Keratinocyte (primary cell): ENCODE results near the gene ZNF219. TPM values are rescaled to one million over a fixed set of nuclear protein-coding genes. Genes with fewer than 3 reads are reported as not detected.

Experiments
- DNase-seq: peaks from one replicate; pipeline ENCODE4 v3.0.0-alpha.2; 2011; ENCODE audit warnings: low read depth, missing footprints, low spot score
- FAIRE-seq: peaks from 2 replicates; lab custom pipeline; 2011; peaks lifted over from hg19 to GRCh38; lab: Jason Lieb, UNC
- H2AFZ ChIP-seq: 2 replicates; pipeline ENCODE4 v1.6.0; 2012; ENCODE audit warnings: low read length, control low read depth, inconsistent platforms; ENCODE audit not compliant: control insufficient read depth
- H3K27ac ChIP-seq: 2 replicates; pipeline ENCODE4 v1.5.1; 2011; ENCODE audit warnings: low read length; ENCODE audit not compliant: control insufficient read depth, insufficient read depth
- H3K27me3 ChIP-seq: 3 replicates; pipeline ENCODE4 v1.6.0; 2011; ENCODE audit warnings: low read length; ENCODE audit not compliant: control insufficient read depth, insufficient read depth; ENCODE audit errors: extremely low read depth
- H3K36me3 ChIP-seq, 2 experiments: 2 replicates in 1 of 2; 3 replicates in 1 of 2; pipeline ENCODE4 v1.5.1; 2011; ENCODE audit warnings: low read length in 2 of 2, mild to moderate bottlenecking in 1 of 2; ENCODE audit not compliant: control insufficient read depth in 2 of 2, insufficient read depth in 2 of 2; ENCODE audit errors: extremely low read depth in 1 of 2
- H3K4me1 ChIP-seq: 3 replicates; pipeline ENCODE4 v1.5.1; 2011; ENCODE audit warnings: low read length; ENCODE audit not compliant: control insufficient read depth, insufficient read depth; ENCODE audit errors: extremely low read depth
- H3K4me2 ChIP-seq: 3 replicates; pipeline ENCODE4 v1.6.0; 2011; ENCODE audit warnings: low read depth, low read length; ENCODE audit not compliant: control insufficient read depth, insufficient read depth; ENCODE audit errors: extremely low read depth
- H3K4me3 ChIP-seq, 3 experiments: fragments of 200-600 bp in 1 of 3; sonication (generic) in 1 of 3; 2 replicates in 2 of 3; 3 replicates in 1 of 3; pipeline ENCODE4 v1.5.1; 2011 to 2016; ENCODE audit warnings: low read length in 3 of 3, mild to moderate bottlenecking in 3 of 3, control low read depth in 2 of 3, inconsistent platforms in 1 of 3, low read depth in 1 of 3, mixed read lengths in 1 of 3, mixed run types in 1 of 3, moderate library complexity in 1 of 3; ENCODE audit not compliant: control insufficient read depth in 2 of 3, insufficient read depth in 2 of 3; ENCODE audit errors: extremely low read depth in 1 of 3
- H3K79me2 ChIP-seq: 2 replicates; pipeline ENCODE4 v1.6.0; 2012; ENCODE audit warnings: low read length; ENCODE audit not compliant: control insufficient read depth, insufficient read depth
- H3K9ac ChIP-seq: 3 replicates; pipeline ENCODE4 v1.6.0; 2011; ENCODE audit warnings: low read length; ENCODE audit not compliant: control insufficient read depth, insufficient read depth; ENCODE audit errors: extremely low read depth
- H3K9me1 ChIP-seq: 3 replicates; pipeline ENCODE4 v1.6.0; 2011; ENCODE audit warnings: low read length; ENCODE audit not compliant: control insufficient read depth, insufficient read depth; ENCODE audit errors: extremely low read depth
- H3K9me3 ChIP-seq: 2 replicates; pipeline ENCODE4 v1.5.1; 2012; ENCODE audit warnings: low read depth, low read length; ENCODE audit not compliant: control insufficient read depth
- H4K20me1 ChIP-seq: 3 replicates; pipeline ENCODE4 v1.6.0; 2011; ENCODE audit warnings: low read length; ENCODE audit not compliant: control insufficient read depth, insufficient read depth; ENCODE audit errors: extremely low read depth
- CTCF ChIP-seq, 3 experiments: IDR thresholded peaks in 1 of 3; conservative IDR thresholded peaks in 1 of 3; optimal IDR thresholded peaks in 1 of 3; 2 replicates in 2 of 3; 3 replicates in 1 of 3; pipeline versions ENCODE3 to v1.5.1; 2011; ENCODE audit warnings: low read length in 3 of 3, mild to moderate bottlenecking in 3 of 3, moderate library complexity in 2 of 3, control low read depth in 1 of 3, inconsistent platforms in 1 of 3; ENCODE audit not compliant: insufficient read depth in 2 of 3; ENCODE audit errors: extremely low read depth in 1 of 3
- EZH2 ChIP-seq: IDR thresholded peaks from one replicate; pipeline ENCODE4 v1.6.1; 2012; ENCODE audit warnings: inconsistent platforms, mild to moderate bottlenecking, low read length, moderate library complexity
- dilution Hi-C: fragments of 300-500 bp; cut with MboI; formaldehyde crosslinking; loops from one replicate; pipeline ENCODE4 v1.7.0; 2020; ENCODE audit warnings: low sequenced_read_pairs; ENCODE audit not compliant: extremely low pct_ligation_motif_present
- polyA plus RNA-seq, 5 experiments: library from polyadenylated mRNA; depleted of rRNA in 3 of 5; stranded (reverse) in 3 of 5; stranded (forward) in 1 of 5; unstranded in 1 of 5; fragments of >200 nt; gene quantifications; 1 replicate in 1 of 5; 2 replicates in 3 of 5; 3 replicates in 1 of 5; pipeline versions ENCODE4 v1.2.1 to v1.2.3, GENCODE V29; 2011 to 2012; ENCODE audit warnings: missing spikeins in 2 of 5, low read depth in 1 of 5, low replicate concordance in 1 of 5

The ZNF219 gene
- polyA plus RNA-seq, 1 donor (not counting 4 experiments of a cell fraction or from before 2014, with no cell fraction given): 23.1 TPM

- no peak for DNase-seq
- H3K9ac ChIP-seq: no peak overlapping the region
- no peak overlapping the region for H3K4me3 ChIP-seq
- no peaks in the 10 kb centered on the region for H3K9me3 ChIP-seq
- H3K79me2 ChIP-seq: no peaks in the 10 kb centered on the region
- H3K4me2 ChIP-seq: no peak overlapping the region
- no peaks in the 10 kb centered on the region for H3K4me1 ChIP-seq
- no peaks in the 10 kb centered on the region for H4K20me1 ChIP-seq
- no peaks in the 10 kb centered on the region for H3K9me1 ChIP-seq
- H3K27ac ChIP-seq: no peak overlapping the region
- no peak overlapping the region for H2AFZ ChIP-seq
- FAIRE-seq: no peak
- dilution Hi-C loops: no loop called here
- H3K36me3 ChIP-seq: no peaks in the 10 kb centered on the region
- no peaks in the 10 kb centered on the region for H3K27me3 ChIP-seq
- no peak for TF ChIP-seq CTCF (optimal IDR thresholded peaks at IDR 0.05 in 1 of 3, IDR thresholded peaks at IDR 0.05 in 1 of 3, conservative IDR thresholded peaks at IDR 0.05 in 1 of 3; ENCODE audit: extremely low read depth in 1 of 3, insufficient read depth in 2 of 3, low read length in 3 of 3)
- TF ChIP-seq EZH2: no peak
Measured at GRCh38 chr14:21054123-21054767, 44.2 kb downstream of the ZNF219 start.

- no peak overlapping the region for H3K4me3 ChIP-seq
- H3K27me3 ChIP-seq: no peaks in the 10 kb centered on the region
- FAIRE-seq (no peak), DNase-seq (no peak)
- no peaks in the 10 kb centered on the region for H3K79me2 ChIP-seq
- H3K9me1 ChIP-seq: no peaks in the 10 kb centered on the region
- no peak overlapping the region for H2AFZ ChIP-seq
- H3K27ac ChIP-seq: no peak overlapping the region
- H3K36me3 ChIP-seq: no peaks in the 10 kb centered on the region
- no peak overlapping the region for H3K9ac ChIP-seq
- no peaks in the 10 kb centered on the region for H4K20me1 ChIP-seq
- H3K4me1 ChIP-seq: no peaks in the 10 kb centered on the region
- dilution Hi-C loops: no loop called here
- no peak overlapping the region for H3K4me2 ChIP-seq
- TF ChIP-seq CTCF (optimal IDR thresholded peaks at IDR 0.05 in 1 of 3, IDR thresholded peaks at IDR 0.05 in 1 of 3, conservative IDR thresholded peaks at IDR 0.05 in 1 of 3; ENCODE audit: extremely low read depth in 1 of 3, insufficient read depth in 2 of 3, low read length in 3 of 3) (no peak), EZH2 (no peak)
- H3K9me3 ChIP-seq: no peaks in the 10 kb centered on the region
Measured at GRCh38 chr14:21053184-21054122, 45.0 kb downstream of the ZNF219 start.
